ENCODE data around the gene PTPN22.

- no peak for TF ChIP-seq CTCF (IDR thresholded peaks at IDR 0.05)
- no peak for TF ChIP-seq POLR2A (IDR thresholded peaks at IDR 0.05)
Observed at GRCh38 chr1:113770031-113770430, 101.5 kb downstream of the PTPN22 start.
